Gastrocnemius medialis (tissue), 4 donors: ENCODE data around the gene WDR45.

Source experiments
- POLR2A ChIP-seq, 2 donors: fragments of 450-650 bp; IDR thresholded peaks; one replicate each; pipeline ENCODE4 v1.6.1; 2017; ENCODE audit warnings: antibody characterized with exemption in 2 of 2, mild to moderate bottlenecking in 2 of 2, moderate library complexity in 2 of 2
- TF ChIP-seq, protein P1 (sequence below), 5 experiments: fragments of 450-650 bp in 3 of 5; fragments of 200-600 bp in 2 of 5; sonication (generic) in 2 of 5; IDR thresholded peaks in 4 of 5; conservative IDR thresholded peaks in 1 of 5; 1 replicate in 4 of 5; 2 replicates in 1 of 5; pipeline ENCODE4 v1.5.1; 2016 to 2019; ENCODE audit warnings: antibody characterized with exemption in 5 of 5, mild to moderate bottlenecking in 3 of 5, moderate library complexity in 3 of 5

GRCh38 chrX:49073601-49074575, 5.8 kb downstream of the WDR45 start, which contains the start of gene PRAF2:
- TF ChIP-seq, protein P1, sequence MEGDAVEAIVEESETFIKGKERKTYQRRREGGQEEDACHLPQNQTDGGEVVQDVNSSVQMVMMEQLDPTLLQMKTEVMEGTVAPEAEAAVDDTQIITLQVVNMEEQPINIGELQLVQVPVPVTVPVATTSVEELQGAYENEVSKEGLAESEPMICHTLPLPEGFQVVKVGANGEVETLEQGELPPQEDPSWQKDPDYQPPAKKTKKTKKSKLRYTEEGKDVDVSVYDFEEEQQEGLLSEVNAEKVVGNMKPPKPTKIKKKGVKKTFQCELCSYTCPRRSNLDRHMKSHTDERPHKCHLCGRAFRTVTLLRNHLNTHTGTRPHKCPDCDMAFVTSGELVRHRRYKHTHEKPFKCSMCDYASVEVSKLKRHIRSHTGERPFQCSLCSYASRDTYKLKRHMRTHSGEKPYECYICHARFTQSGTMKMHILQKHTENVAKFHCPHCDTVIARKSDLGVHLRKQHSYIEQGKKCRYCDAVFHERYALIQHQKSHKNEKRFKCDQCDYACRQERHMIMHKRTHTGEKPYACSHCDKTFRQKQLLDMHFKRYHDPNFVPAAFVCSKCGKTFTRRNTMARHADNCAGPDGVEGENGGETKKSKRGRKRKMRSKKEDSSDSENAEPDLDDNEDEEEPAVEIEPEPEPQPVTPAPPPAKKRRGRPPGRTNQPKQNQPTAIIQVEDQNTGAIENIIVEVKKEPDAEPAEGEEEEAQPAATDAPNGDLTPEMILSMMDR (IDR thresholded peaks at IDR 0.05 in 4 of 5, conservative IDR thresholded peaks at IDR 0.05 in 1 of 5): peak in 1 of 5 experiments; percentile 22
- peak; percentile 47 to 48 for TF ChIP-seq POLR2A (IDR thresholded peaks at IDR 0.05)
